HEK293 (cell line): Measurements from ENCODE around the gene LUC7L.

ENCODE experiments used
- CTCF ChIA-PET: fragments of 350-600 bp; formaldehyde crosslinking; extraction: SDS; loops from one replicate; lab custom pipeline; 2021; ENCODE audit warnings: antibody characterized with exemption; lab: Yijun Ruan, JAX
- POLR2A ChIA-PET: fragments of 300-600 bp; formaldehyde crosslinking; extraction: SDS; loops from one replicate; lab custom pipeline; 2020; ENCODE audit warnings: antibody characterized with exemption, inconsistent platforms; lab: Yijun Ruan, JAX
- H3K27ac ChIP-seq: fragments of 200-500 bp; sonication (Bioruptor generic); 2 replicates; pipeline ENCODE4 v1.5.1; 2014; ENCODE audit warnings: low read depth, low read length, control low read depth, inconsistent platforms; ENCODE audit errors: extremely low read depth
- H3K36me3 ChIP-seq, 2 experiments: fragments of 200-500 bp in 1 of 2; sonication (Bioruptor generic) in 1 of 2; 1 replicate in 1 of 2; 2 replicates in 1 of 2; pipeline ENCODE4 v1.5.1; 2014 to 2017; ENCODE audit warnings: inconsistent platforms in 2 of 2, low read length in 2 of 2; ENCODE audit not compliant: control insufficient read depth in 2 of 2, insufficient read depth in 1 of 2
- H3K4me1 ChIP-seq: fragments of 200-500 bp; sonication (Bioruptor generic); 2 replicates; pipeline ENCODE4 v1.5.1; 2014; ENCODE audit warnings: mild to moderate bottlenecking, low read length, inconsistent platforms; ENCODE audit not compliant: control insufficient read depth, insufficient read depth
- H3K4me3 ChIP-seq: 2 replicates; pipeline ENCODE4 v1.5.1; 2011; ENCODE audit warnings: low read depth, mild to moderate bottlenecking, control low read depth, low read length, moderate library complexity
- H3K9me3 ChIP-seq: fragments of 200-500 bp; sonication (Bioruptor generic); 2 replicates; pipeline ENCODE4 v1.5.1; 2014; ENCODE audit warnings: low read depth, low read length, inconsistent platforms; ENCODE audit not compliant: control insufficient read depth, insufficient read depth
- BCL11A ChIP-seq: fragments of 450-650 bp; formaldehyde crosslinking; IDR thresholded peaks from 2 replicates; pipeline ENCODE4 v1.5.1; 2016; ENCODE audit warnings: low read depth, missing biosample characterization, missing genetic modification characterization
- KLF8 ChIP-seq: fragments of 450-650 bp; formaldehyde crosslinking; IDR thresholded peaks from 2 replicates; pipeline ENCODE4 v1.5.1; 2016; ENCODE audit warnings: missing biosample characterization, missing genetic modification characterization
- MEIS1 ChIP-seq: sonication (generic); formaldehyde crosslinking; IDR thresholded peaks from 2 replicates; pipeline ENCODE4 v1.8.1; 2022; ENCODE audit warnings: missing genetic modification reagents, mild to moderate bottlenecking, borderline replicate concordance
- SCRT2 ChIP-seq: fragments of 450-650 bp; formaldehyde crosslinking; IDR thresholded peaks from 2 replicates; pipeline ENCODE4 v1.5.1; 2016; ENCODE audit warnings: missing biosample characterization, missing genetic modification characterization
- SP2 ChIP-seq: fragments of 450-650 bp; formaldehyde crosslinking; IDR thresholded peaks from 2 replicates; pipeline ENCODE4 v1.5.1; 2016; ENCODE audit warnings: missing biosample characterization, missing genetic modification characterization
- ZBTB20 ChIP-seq: fragments of 450-650 bp; formaldehyde crosslinking; IDR thresholded peaks from 2 replicates; pipeline ENCODE4 v1.5.1; 2016; ENCODE audit warnings: missing biosample characterization, missing genetic modification characterization
- ZNF114 ChIP-seq: fragments of 450-650 bp; formaldehyde crosslinking; IDR thresholded peaks from 2 replicates; pipeline ENCODE4 v1.5.0; 2017; ENCODE audit warnings: missing biosample characterization, missing genetic modification characterization
- ZNF155 ChIP-seq: fragments of 450-650 bp; formaldehyde crosslinking; IDR thresholded peaks from 2 replicates; pipeline ENCODE4 v1.5.1; 2016; ENCODE audit warnings: missing biosample characterization, missing genetic modification characterization
- ZNF23 ChIP-seq: fragments of 450-650 bp; formaldehyde crosslinking; IDR thresholded peaks from 2 replicates; pipeline ENCODE4 v1.5.1; 2016; ENCODE audit warnings: missing biosample characterization, missing genetic modification characterization, borderline replicate concordance
- ZNF24 ChIP-seq: fragments of 450-650 bp; formaldehyde crosslinking; IDR thresholded peaks from 2 replicates; pipeline ENCODE4 v1.5.1; 2016; ENCODE audit warnings: missing biosample characterization, missing genetic modification characterization
- ZNF248 ChIP-seq: fragments of 450-650 bp; formaldehyde crosslinking; IDR thresholded peaks from 2 replicates; pipeline ENCODE4 v1.5.1; 2017; ENCODE audit warnings: missing biosample characterization, missing genetic modification characterization
- ZNF292 ChIP-seq: fragments of 450-650 bp; formaldehyde crosslinking; IDR thresholded peaks from 2 replicates; pipeline ENCODE4 v1.5.1; 2016; ENCODE audit warnings: low read depth, missing biosample characterization, missing genetic modification characterization, borderline replicate concordance
- ZNF544 ChIP-seq: fragments of 450-650 bp; formaldehyde crosslinking; IDR thresholded peaks from 2 replicates; pipeline ENCODE4 v1.5.0; 2017; ENCODE audit warnings: missing biosample characterization, missing genetic modification characterization
- ZNF561 ChIP-seq: fragments of 450-650 bp; IDR thresholded peaks from 2 replicates; pipeline ENCODE4 v1.5.1; 2018; ENCODE audit warnings: missing biosample characterization, missing genetic modification characterization, borderline replicate concordance
- ZNF610 ChIP-seq: fragments of 450-650 bp; formaldehyde crosslinking; IDR thresholded peaks from 2 replicates; pipeline ENCODE4 v1.5.1; 2016; ENCODE audit warnings: missing biosample characterization, missing genetic modification characterization, borderline replicate concordance
- ZNF660 ChIP-seq: fragments of 450-650 bp; IDR thresholded peaks from 2 replicates; pipeline ENCODE4 v1.5.1; 2018; ENCODE audit warnings: missing biosample characterization, mild to moderate bottlenecking, missing genetic modification characterization
- ZNF701 ChIP-seq: fragments of 450-650 bp; formaldehyde crosslinking; IDR thresholded peaks from 2 replicates; pipeline ENCODE4 v1.5.1; 2016; ENCODE audit warnings: missing biosample characterization, missing genetic modification characterization
- ZNF76 ChIP-seq: fragments of 450-650 bp; formaldehyde crosslinking; IDR thresholded peaks from 2 replicates; pipeline ENCODE4; 2016; ENCODE audit warnings: low read depth, missing biosample characterization, missing genetic modification characterization, borderline replicate concordance
- ZNF791 ChIP-seq: fragments of 450-650 bp; formaldehyde crosslinking; IDR thresholded peaks from 2 replicates; pipeline ENCODE4 v1.5.1; 2016; ENCODE audit warnings: missing biosample characterization, missing genetic modification characterization
- ZXDB ChIP-seq: fragments of 450-650 bp; formaldehyde crosslinking; IDR thresholded peaks from 2 replicates; pipeline ENCODE4 v1.5.1; 2016; ENCODE audit warnings: missing biosample characterization, missing genetic modification characterization
- TF ChIP-seq, protein P1 (sequence below): fragments of 450-650 bp; formaldehyde crosslinking; IDR thresholded peaks from 2 replicates; pipeline ENCODE4 v1.5.1; 2016; ENCODE audit warnings: missing biosample characterization, missing genetic modification characterization

LUC7L gene

DNA sequence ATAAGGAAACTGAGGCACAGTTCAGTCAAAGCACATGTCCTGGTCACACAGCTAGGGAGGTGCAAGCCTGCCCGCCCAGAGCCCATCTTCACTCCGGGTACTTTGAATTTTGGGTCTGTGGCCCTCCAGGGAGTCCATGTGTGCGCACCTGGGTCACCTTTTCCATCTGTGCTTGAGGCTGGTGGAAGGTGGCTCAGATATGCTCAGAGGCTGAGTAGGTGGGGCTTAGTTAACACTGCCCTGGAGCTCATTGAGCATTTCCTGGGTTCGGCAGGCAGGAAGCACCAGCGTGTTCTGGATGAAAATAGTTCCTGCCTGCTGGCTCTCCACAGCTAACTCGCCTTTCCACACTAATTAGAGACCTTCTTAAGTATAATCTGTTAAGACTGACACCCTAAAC lies 24.6 kb upstream of the LUC7L start:
- no peak overlapping the region for H3K27ac ChIP-seq
- ChIA-PET CTCF (interaction anchor here (1.0 kb wide), 1 partner anchor 9 kb away, joined by 3 read pairs; no protein-coding TSS in a partner anchor), POLR2A (interaction anchor here (1.1 kb wide), 1 partner anchor 19 kb away, joined by 4 read pairs; the partner anchor contains the start of gene FAM234A)
- H3K9me3 ChIP-seq = no peaks in the 10 kb centered on the region
- TF ChIP-seq BCL11A (tag by site-specific recombination) (no peak), ZBTB20 (tag by site-specific recombination) (no peak), SCRT2 (tag by site-specific recombination) (no peak), ZNF114 (no peak), ZNF561 (no peak), ZNF791 (tag by site-specific recombination) (no peak), ZXDB (tag by site-specific recombination) (no peak), ZNF292 (no peak), ZNF701 (tag by site-specific recombination) (no peak), ZNF155 (tag by site-specific recombination) (no peak), ZNF610 (tag by site-specific recombination) (no peak), ZNF660 (tag by site-specific recombination) (no peak), KLF8 (tag by site-specific recombination) (no peak), SP2 (no peak), ZNF24 (no peak), ZNF248 (tag by site-specific recombination) (no peak), ZNF23 (tag by site-specific recombination) (no peak), ZNF76 (no peak)
- TF ChIP-seq, protein P1, sequence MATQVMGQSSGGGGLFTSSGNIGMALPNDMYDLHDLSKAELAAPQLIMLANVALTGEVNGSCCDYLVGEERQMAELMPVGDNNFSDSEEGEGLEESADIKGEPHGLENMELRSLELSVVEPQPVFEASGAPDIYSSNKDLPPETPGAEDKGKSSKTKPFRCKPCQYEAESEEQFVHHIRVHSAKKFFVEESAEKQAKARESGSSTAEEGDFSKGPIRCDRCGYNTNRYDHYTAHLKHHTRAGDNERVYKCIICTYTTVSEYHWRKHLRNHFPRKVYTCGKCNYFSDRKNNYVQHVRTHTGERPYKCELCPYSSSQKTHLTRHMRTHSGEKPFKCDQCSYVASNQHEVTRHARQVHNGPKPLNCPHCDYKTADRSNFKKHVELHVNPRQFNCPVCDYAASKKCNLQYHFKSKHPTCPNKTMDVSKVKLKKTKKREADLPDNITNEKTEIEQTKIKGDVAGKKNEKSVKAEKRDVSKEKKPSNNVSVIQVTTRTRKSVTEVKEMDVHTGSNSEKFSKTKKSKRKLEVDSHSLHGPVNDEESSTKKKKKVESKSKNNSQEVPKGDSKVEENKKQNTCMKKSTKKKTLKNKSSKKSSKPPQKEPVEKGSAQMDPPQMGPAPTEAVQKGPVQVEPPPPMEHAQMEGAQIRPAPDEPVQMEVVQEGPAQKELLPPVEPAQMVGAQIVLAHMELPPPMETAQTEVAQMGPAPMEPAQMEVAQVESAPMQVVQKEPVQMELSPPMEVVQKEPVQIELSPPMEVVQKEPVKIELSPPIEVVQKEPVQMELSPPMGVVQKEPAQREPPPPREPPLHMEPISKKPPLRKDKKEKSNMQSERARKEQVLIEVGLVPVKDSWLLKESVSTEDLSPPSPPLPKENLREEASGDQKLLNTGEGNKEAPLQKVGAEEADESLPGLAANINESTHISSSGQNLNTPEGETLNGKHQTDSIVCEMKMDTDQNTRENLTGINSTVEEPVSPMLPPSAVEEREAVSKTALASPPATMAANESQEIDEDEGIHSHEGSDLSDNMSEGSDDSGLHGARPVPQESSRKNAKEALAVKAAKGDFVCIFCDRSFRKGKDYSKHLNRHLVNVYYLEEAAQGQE (tag by site-specific recombination) = no peak
- H3K36me3 ChIP-seq = peaks cover 5 to 28% of the 10 kb centered on the region in 2 experiments; a peak in 2 of 3 replicates
- H3K4me1 ChIP-seq = no peaks in the 10 kb centered on the region
- no peak overlapping the region for H3K4me3 ChIP-seq

DNA sequence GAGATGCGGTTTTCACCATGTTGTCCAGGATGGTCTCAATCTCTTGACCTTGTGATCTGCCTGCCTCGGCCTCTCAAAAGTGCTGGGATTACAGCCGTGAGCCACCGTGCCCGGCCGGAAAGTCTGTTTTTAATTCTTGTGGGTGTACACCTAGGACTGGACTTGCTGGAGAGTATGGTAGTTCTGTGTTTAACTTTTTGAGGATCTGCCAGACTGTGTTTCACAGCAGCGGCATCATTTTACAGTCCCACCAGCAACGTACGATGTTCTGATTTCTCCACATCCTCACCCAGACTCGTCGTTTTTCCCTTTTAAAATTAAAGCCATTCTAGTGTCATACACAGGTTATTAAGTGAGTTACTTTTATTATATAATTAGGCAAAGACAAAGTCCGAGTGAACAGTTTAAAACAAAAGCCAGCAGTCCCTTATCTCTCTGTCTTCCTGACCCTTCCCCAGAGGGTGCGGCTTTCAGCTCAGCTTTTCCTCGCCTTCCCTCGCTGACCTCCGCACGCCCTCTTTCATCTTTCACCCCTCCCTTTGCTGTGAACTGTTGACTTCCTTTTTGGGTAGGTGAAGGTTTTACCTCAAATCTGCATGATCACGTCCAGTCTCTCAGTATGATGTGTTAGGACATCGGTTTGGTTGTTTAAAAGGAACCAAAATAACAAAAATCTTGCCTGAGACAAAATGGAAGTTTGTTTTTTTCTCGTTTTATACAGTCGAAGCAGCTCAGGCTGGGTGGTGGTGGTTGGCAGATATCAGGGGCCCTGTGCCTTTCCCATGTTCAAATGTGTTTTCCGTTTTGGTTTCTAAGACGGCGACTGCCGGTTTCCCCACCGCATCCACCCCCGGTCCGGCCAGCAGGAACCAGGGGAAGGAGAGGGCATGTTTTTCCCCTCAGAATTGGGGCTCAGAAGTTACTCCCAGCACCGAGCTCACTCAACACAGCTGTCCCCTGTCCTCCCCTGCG lies 23.4 kb upstream of the LUC7L start:
- ChIA-PET CTCF (interaction anchor here (0.7 kb wide), 2 partner anchors 16 to 78 kb away, joined by 4 read pairs; no protein-coding TSS in a partner anchor), POLR2A (no interaction called here)
- TF ChIP-seq MEIS1 (no peak), ZNF544 (tag by site-specific recombination) (no peak)
- H3K4me3 ChIP-seq = no peak overlapping the region
- H3K9me3 ChIP-seq = no peaks in the 10 kb centered on the region
- no peak overlapping the region for H3K27ac ChIP-seq
- no peaks in the 10 kb centered on the region for H3K4me1 ChIP-seq
- peaks cover 5 to 28% of the 10 kb centered on the region in 2 experiments; a peak in 2 of 3 replicates for H3K36me3 ChIP-seq
